Eye (tissue), 1 donor: ENCODE data around the gene ASPHD1.

Experiments used
- DNase-seq: peaks from one replicate; pipeline ENCODE4 v3.0.0-alpha.2; 2015

ASPHD1 gene

GRCh38 chr16:29950806-29951461, 50.6 kb downstream of the ASPHD1 start:
- no peak for DNase-seq

- no peak for DNase-seq
These were observed 51.5 kb downstream of the ASPHD1 start for GRCh38 chr16:29951625-29952365.
